Peyer's patch (tissue), 4 donors: ENCODE results near the gene FKBP1A.

Experiments used
- CTCF ChIP-seq, 6 experiments: fragments of 450-650 bp in 4 of 6; fragments of 200-600 bp in 2 of 6; sonication (generic) in 1 of 6; IDR thresholded peaks; one replicate each; pipeline ENCODE4 v1.5.1; 2017 to 2019; ENCODE audit warnings: antibody characterized with exemption in 6 of 6, mild to moderate bottlenecking in 3 of 6, moderate library complexity in 1 of 6
- POLR2A ChIP-seq, 2 donors: fragments of 450-650 bp; IDR thresholded peaks; one replicate each; pipeline ENCODE4 v1.5.1; 2017; ENCODE audit warnings: antibody characterized with exemption in 2 of 2, mild to moderate bottlenecking in 2 of 2, moderate library complexity in 2 of 2

DNA sequence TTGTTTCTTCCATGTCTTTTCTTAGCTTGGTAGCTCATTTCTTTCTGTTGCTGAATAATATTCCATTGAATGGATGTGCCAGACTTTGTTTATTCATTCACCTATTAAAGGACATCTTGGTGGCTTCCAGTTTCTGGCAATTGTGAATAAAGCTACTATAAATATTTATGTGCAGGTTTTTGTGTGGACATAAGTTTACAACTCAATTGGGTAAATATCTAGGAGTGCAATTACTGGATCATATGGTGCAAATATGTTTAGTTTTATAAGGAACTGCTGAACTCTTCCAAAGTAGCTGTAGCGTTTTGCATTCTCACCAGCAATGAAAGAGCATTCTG is 47.1 kb downstream of the FKBP1A start:
- no peak for TF ChIP-seq CTCF (IDR thresholded peaks at IDR 0.05)
- no peak for TF ChIP-seq POLR2A (IDR thresholded peaks at IDR 0.05)
